ENCODE measurements around the gene KRTAP19-6.

The KRTAP19-6 gene

GRCh38 chr21:30563072-30563471 is 21.4 kb upstream of the KRTAP19-6 start:
- no peak for ATAC-seq

GRCh38 chr21:30561957-30562356 is 20.3 kb upstream of the KRTAP19-6 start:
- no peak for ATAC-seq
- no peak for TF ChIP-seq ZC3H10 (CRISPR knock-in tag; IDR thresholded peaks at IDR 0.05)
- no peak for TF ChIP-seq BACH2 (CRISPR knock-in tag; IDR thresholded peaks at IDR 0.05; ENCODE audit: borderline replicate concordance)
- TF ChIP-seq TSHZ2 (CRISPR knock-in tag; IDR thresholded peaks at IDR 0.05) = no peak
- TF ChIP-seq CSRNP3 (CRISPR knock-in tag; IDR thresholded peaks at IDR 0.05) = no peak
- TF ChIP-seq TCF4 (CRISPR knock-in tag; IDR thresholded peaks at IDR 0.05; ENCODE audit: borderline replicate concordance) = no peak
- no peak for TF ChIP-seq POU6F1 (CRISPR knock-in tag; IDR thresholded peaks at IDR 0.05; ENCODE audit: borderline replicate concordance, low read depth)
- TF ChIP-seq ZFP30 (CRISPR knock-in tag; IDR thresholded peaks at IDR 0.05) = no peak
- no peak for TF ChIP-seq ZNF8 (CRISPR knock-in tag; IDR thresholded peaks at IDR 0.05)
- no peak for TF ChIP-seq RARB (CRISPR knock-in tag; IDR thresholded peaks at IDR 0.05)
- no peak for TF ChIP-seq TOX (CRISPR knock-in tag; IDR thresholded peaks at IDR 0.05; ENCODE audit: borderline replicate concordance)
- no peak for TF ChIP-seq GLIS3 (CRISPR knock-in tag; IDR thresholded peaks at IDR 0.05)
- TF ChIP-seq ARNTL (CRISPR knock-in tag; IDR thresholded peaks at IDR 0.05; ENCODE audit: borderline replicate concordance, low read depth) = no peak

More at GRCh38 chr21:30563072-30563471, 21.4 kb upstream of the KRTAP19-6 start:
- TF ChIP-seq TOX (CRISPR knock-in tag; IDR thresholded peaks at IDR 0.05; ENCODE audit: borderline replicate concordance) (no peak), TCF4 (CRISPR knock-in tag; IDR thresholded peaks at IDR 0.05; ENCODE audit: borderline replicate concordance) (no peak), ZFP3 (CRISPR knock-in tag; IDR thresholded peaks at IDR 0.05) (no peak), BACH2 (CRISPR knock-in tag; IDR thresholded peaks at IDR 0.05; ENCODE audit: borderline replicate concordance) (no peak), ISL1 (CRISPR knock-in tag; IDR thresholded peaks at IDR 0.05) (no peak), CSDC2 (CRISPR knock-in tag; IDR thresholded peaks at IDR 0.05) (no peak), ZC3H10 (CRISPR knock-in tag; IDR thresholded peaks at IDR 0.05) (no peak)

- TF ChIP-seq ARNTL (CRISPR knock-in tag; IDR thresholded peaks at IDR 0.05; ENCODE audit: borderline replicate concordance, low read depth) (no peak), TSHZ2 (CRISPR knock-in tag; IDR thresholded peaks at IDR 0.05) (no peak), TCF4 (CRISPR knock-in tag; IDR thresholded peaks at IDR 0.05; ENCODE audit: borderline replicate concordance) (no peak), RARB (CRISPR knock-in tag; IDR thresholded peaks at IDR 0.05) (no peak)
- no peak for ATAC-seq
Observed at GRCh38 chr21:30561264-30561895, 19.7 kb upstream of the KRTAP19-6 start, which contains the start of gene KRTAP19-7. TSS of gene KRTAP19-7 (minus strand) at chr21:30561314. CDS start at chr21:30561289, 25 bp downstream.

GRCh38 chr21:30555095-30555494 is 13.4 kb upstream of the KRTAP19-6 start:
- TF ChIP-seq TOX (CRISPR knock-in tag; IDR thresholded peaks at IDR 0.05; ENCODE audit: borderline replicate concordance) (no peak), ZNF8 (CRISPR knock-in tag; IDR thresholded peaks at IDR 0.05) (no peak), CSRNP3 (CRISPR knock-in tag; IDR thresholded peaks at IDR 0.05) (no peak), POU6F1 (CRISPR knock-in tag; IDR thresholded peaks at IDR 0.05; ENCODE audit: borderline replicate concordance, low read depth) (no peak), CREB5 (CRISPR knock-in tag; IDR thresholded peaks at IDR 0.05; ENCODE audit: low read depth) (no peak), BACH2 (CRISPR knock-in tag; IDR thresholded peaks at IDR 0.05; ENCODE audit: borderline replicate concordance) (no peak), GLIS3 (CRISPR knock-in tag; IDR thresholded peaks at IDR 0.05) (no peak), ESRRG (CRISPR knock-in tag; IDR thresholded peaks at IDR 0.05) (no peak), ZNF565 (CRISPR knock-in tag; conservative IDR thresholded peaks at IDR 0.05; ENCODE audit: low read depth) (no peak), SNAI2 (CRISPR knock-in tag; IDR thresholded peaks at IDR 0.05) (no peak)
- no peak for ATAC-seq

All from SK-N-SH treated with all-trans-retinoic acid at 6 μM for 48 hours (cell line).